ENCODE results near the gene SCARB1.

Gene SCARB1

DNA sequence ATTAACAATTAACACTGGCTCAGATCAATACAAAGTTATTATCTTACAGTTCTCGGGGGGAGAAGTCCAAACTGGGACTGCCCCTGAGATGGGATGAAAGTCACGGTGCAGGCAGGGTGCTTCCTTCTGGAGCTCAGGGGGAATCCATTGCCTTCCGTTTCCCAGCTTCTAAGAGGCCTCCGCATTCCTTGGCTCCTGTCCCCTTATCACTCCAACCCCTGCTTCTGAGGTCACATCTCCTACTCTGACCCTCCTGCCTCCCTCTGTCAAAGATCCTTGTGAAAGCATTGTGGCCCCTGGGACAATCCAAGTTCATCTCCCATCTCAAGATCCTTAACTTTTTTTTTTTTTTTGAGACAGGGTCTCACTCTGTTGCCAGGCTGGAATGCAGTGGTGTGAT lies 30.8 kb downstream of the SCARB1 start:
- Histone ChIP-seq H2AFZ (ENCODE audit: low read depth, low read length) (no peak overlapping the region), H3K4me3 (ENCODE audit: low read depth in 1 of 2, low read length in 2 of 2) (no peak overlapping the region), H3K9ac (ENCODE audit: low read depth, low read length) (no peak overlapping the region), H4K20me1 (ENCODE audit: insufficient read depth, low read length) (peaks cover 10% of the 10 kb centered on the region; the same call in 1 of the 2 replicates), H3K9me3 (ENCODE audit: insufficient read depth, low read length, severe bottlenecking) (peaks cover 3% of the 10 kb centered on the region), H3K27me3 (ENCODE audit: insufficient read depth, low read length, poor library complexity) (no peaks in the 10 kb centered on the region), H3K4me1 (ENCODE audit: insufficient read depth, low read length) (no peaks in the 10 kb centered on the region), H3K36me3 (ENCODE audit: insufficient read depth, low read length) (no peaks in the 10 kb centered on the region), H3K79me2 (ENCODE audit: insufficient read depth, low read length) (peaks cover 6% of the 10 kb centered on the region; the same call in 1 of the 2 replicates), H3K27ac (ENCODE audit: low read length) (no peak overlapping the region), H3K4me2 (ENCODE audit: insufficient read depth, low read length) (no peak overlapping the region)
- no peak for DNase-seq
- ATAC-seq (ENCODE audit: insufficient read depth, low read depth): no peak
- TF ChIP-seq EZH2 (IDR thresholded peaks at IDR 0.05; ENCODE audit: borderline replicate concordance, low read depth, low read length, severe bottlenecking) (no peak), CTCF (IDR thresholded peaks at IDR 0.05; ENCODE audit: borderline replicate concordance, extremely low read depth, low read length, poor library complexity, severe bottlenecking) (no peak)

DNA sequence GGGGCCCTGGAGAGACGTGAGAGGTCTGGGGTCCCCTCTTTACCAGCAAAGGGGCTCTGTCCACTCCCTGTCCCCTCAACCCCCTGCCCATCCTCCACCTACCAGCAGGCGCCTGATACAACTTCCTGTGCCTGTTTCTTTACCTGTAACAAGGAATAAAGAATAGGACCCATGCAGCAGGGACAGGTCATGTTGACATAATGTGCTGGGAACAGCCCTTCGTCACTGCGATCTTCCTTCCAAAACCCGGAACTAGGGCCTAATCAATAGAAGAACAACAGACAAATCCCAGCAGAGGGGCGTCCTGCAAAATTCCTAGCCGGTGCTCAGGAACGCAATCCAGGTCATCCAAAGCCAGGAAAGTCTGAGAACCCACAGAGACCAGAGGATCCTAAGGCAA lies 32.1 kb downstream of the SCARB1 start:
- TF ChIP-seq CTCF (IDR thresholded peaks at IDR 0.05; ENCODE audit: borderline replicate concordance, extremely low read depth, low read length, poor library complexity, severe bottlenecking) (no peak), EZH2 (IDR thresholded peaks at IDR 0.05; ENCODE audit: borderline replicate concordance, low read depth, low read length, severe bottlenecking) (no peak)
- Histone ChIP-seq H3K27me3 (ENCODE audit: insufficient read depth, low read length, poor library complexity) (no peaks in the 10 kb centered on the region), H3K9me3 (ENCODE audit: insufficient read depth, low read length, severe bottlenecking) (peaks cover 3% of the 10 kb centered on the region), H3K36me3 (ENCODE audit: insufficient read depth, low read length) (no peaks in the 10 kb centered on the region), H4K20me1 (ENCODE audit: insufficient read depth, low read length) (peaks cover 5% of the 10 kb centered on the region; the same call in 1 of the 2 replicates), H2AFZ (ENCODE audit: low read depth, low read length) (no peak overlapping the region), H3K4me1 (ENCODE audit: insufficient read depth, low read length) (no peaks in the 10 kb centered on the region), H3K4me2 (ENCODE audit: insufficient read depth, low read length) (no peak overlapping the region), H3K27ac (ENCODE audit: low read length) (no peak overlapping the region), H3K79me2 (ENCODE audit: insufficient read depth, low read length) (0 out of 2 replicates have a peak, but pooled peaks cover 4% of the 10 kb centered on the region), H3K9ac (ENCODE audit: low read depth, low read length) (no peak overlapping the region), H3K4me3 (ENCODE audit: low read depth in 1 of 2, low read length in 2 of 2) (no peak overlapping the region)
- DNase-seq (no peak), ATAC-seq (ENCODE audit: insufficient read depth, low read depth) (no peak)

DNA sequence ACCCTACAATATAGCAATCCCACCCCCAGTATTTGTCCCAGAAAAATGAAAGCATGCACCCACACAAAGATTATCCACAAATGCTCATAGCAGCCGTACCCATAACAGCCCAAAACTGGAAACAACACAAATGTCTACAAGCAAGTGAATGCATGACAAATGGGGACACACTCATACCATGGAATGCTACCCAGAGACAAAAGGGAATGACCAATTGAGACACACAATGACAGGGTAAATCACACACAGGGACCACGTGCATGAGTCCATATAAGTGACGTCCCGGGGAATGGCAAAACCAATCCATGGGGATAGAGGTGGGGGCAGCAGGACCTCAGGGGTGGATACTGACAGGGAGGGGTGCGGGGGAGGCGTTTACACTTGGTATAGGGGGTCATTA lies 33.4 kb downstream of the SCARB1 start:
- Histone ChIP-seq H3K27ac (ENCODE audit: low read length) (no peak overlapping the region), H4K20me1 (ENCODE audit: insufficient read depth, low read length) (no peaks in the 10 kb centered on the region; the same call in 1 of the 2 replicates), H3K36me3 (ENCODE audit: insufficient read depth, low read length) (no peaks in the 10 kb centered on the region), H3K4me3 (ENCODE audit: low read depth in 1 of 2, low read length in 2 of 2) (no peak overlapping the region), H3K9me3 (ENCODE audit: insufficient read depth, low read length, severe bottlenecking) (peaks cover 3% of the 10 kb centered on the region), H3K27me3 (ENCODE audit: insufficient read depth, low read length, poor library complexity) (no peaks in the 10 kb centered on the region), H2AFZ (ENCODE audit: low read depth, low read length) (no peak overlapping the region), H3K9ac (ENCODE audit: low read depth, low read length) (no peak overlapping the region), H3K79me2 (ENCODE audit: insufficient read depth, low read length) (no peaks in the 10 kb centered on the region), H3K4me1 (ENCODE audit: insufficient read depth, low read length) (no peaks in the 10 kb centered on the region), H3K4me2 (ENCODE audit: insufficient read depth, low read length) (no peak overlapping the region)
- ATAC-seq (ENCODE audit: insufficient read depth, low read depth) (no peak), DNase-seq (no peak)
- TF ChIP-seq CTCF (IDR thresholded peaks at IDR 0.05; ENCODE audit: borderline replicate concordance, extremely low read depth, low read length, poor library complexity, severe bottlenecking): no peak
- TF ChIP-seq EZH2 (IDR thresholded peaks at IDR 0.05; ENCODE audit: borderline replicate concordance, low read depth, low read length, severe bottlenecking): no peak

All from DND-41 (cell line).